ENCODE results near the gene ZCCHC10. TPM values are rescaled to one million over a fixed set of nuclear protein-coding genes. Genes with fewer than 3 reads are reported as not detected.

ZCCHC10 gene
- total RNA-seq, 1 donor = 25.2 TPM

Other genes starting within 250 kb of the ZCCHC10 start
- 3.8 TPM for gene SEPTIN8, start 249.3 kb downstream of the ZCCHC10 start, total RNA-seq
- not detected for gene SOWAHA, start 213.2 kb downstream of the ZCCHC10 start, total RNA-seq
- 0.52 TPM for gene SHROOM1, start 195.9 kb downstream of the ZCCHC10 start, total RNA-seq
- gene GDF9, start 160.1 kb downstream of the ZCCHC10 start, total RNA-seq = 0.42 TPM
- 52.3 TPM for gene UQCRQ, start 159.9 kb downstream of the ZCCHC10 start, total RNA-seq
- 0.21 TPM for gene LEAP2, start 152.9 kb downstream of the ZCCHC10 start, total RNA-seq
- 83.2 TPM for gene AFF4, start 62.9 kb downstream of the ZCCHC10 start, total RNA-seq
- gene HSPA4, start 25.5 kb upstream of the ZCCHC10 start, total RNA-seq = 39.9 TPM

Measured in mononuclear cell (primary cell).